GM12891 (cell line): ENCODE data around the gene ARTN.

ENCODE experiments used
- POLR2A ChIP-seq: IDR thresholded peaks from 2 replicates; pipeline ENCODE4 v1.6.1; 2011; ENCODE audit warnings: low read depth, low read length, control low read depth
- POLR2AphosphoS5 ChIP-seq: IDR thresholded peaks from 2 replicates; pipeline ENCODE4 v1.6.1; 2011; ENCODE audit warnings: low read depth, low read length, control low read depth
- POU2F2 ChIP-seq: IDR thresholded peaks from 2 replicates; pipeline ENCODE4 v1.6.1; 2011; ENCODE audit warnings: low read depth, mild to moderate bottlenecking, control low read depth, low read length, moderate library complexity
- TAF1 ChIP-seq: IDR thresholded peaks from 2 replicates; pipeline ENCODE4 v1.6.1; 2011; ENCODE audit warnings: low read depth, low read length, control low read depth

- TF ChIP-seq POLR2A = no peak
- TF ChIP-seq POLR2AphosphoS5 = no peak
- TF ChIP-seq TAF1 = no peak
- TF ChIP-seq POU2F2 = no peak
Observed at GRCh38 chr1:43930949-43931275, 2.7 kb upstream of the ARTN start.
